Midbrain (tissue), 1 donor: ENCODE results near the gene ASB6.
"Not testable (repeated sequence)": the region's sequence is repeated elsewhere in the genome, so short reads cannot be mapped to it uniquely, and the experiment has no call there.

ENCODE experiments used
- DNase-seq: peaks from one replicate; lab custom pipeline; 2025; lab: John Stamatoyannopoulos, UW

Gene ASB6

DNA sequence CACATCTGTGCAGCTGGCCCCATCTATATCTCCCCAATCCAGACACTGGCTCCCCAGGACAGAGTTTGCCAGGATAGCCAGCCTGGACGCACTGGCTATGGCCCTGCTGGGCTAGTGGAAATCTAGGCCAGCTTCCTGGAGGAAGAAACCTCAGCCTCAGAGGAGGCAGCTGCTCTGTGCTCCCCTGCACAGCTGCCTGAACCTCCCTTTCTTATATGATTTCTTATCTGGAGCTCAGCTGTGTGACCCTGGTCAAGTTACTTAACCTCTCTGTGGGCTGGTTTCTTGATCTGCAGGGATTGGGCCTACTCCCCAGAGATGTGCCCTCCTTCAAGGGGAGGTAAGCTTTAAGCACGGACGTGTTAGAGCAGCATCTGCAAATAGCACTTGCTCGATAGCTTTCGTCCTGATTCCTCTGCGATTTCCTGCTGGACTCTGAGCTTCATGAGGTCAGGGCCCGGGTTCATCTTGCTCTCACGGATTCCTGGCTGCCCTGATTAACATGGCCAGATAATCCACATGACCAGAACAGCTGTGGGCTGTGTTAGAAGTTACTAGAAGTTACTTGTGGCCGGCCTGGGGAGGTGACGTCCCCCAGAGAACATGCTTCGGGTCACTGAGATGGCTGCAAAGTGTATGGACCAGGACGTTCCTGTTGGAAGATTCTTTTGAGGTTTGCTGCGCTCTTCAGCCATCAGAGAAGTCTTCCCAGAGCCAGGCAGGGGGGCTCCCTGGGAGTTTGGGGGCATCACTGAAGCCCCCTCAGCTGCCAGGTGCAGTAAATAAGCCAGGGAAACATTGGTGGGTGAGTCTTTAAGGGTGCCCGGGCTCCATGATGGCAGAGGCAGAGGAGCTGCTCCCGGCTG lies 35.6 kb downstream of the ASB6 start:
- no peak for DNase-seq

DNA sequence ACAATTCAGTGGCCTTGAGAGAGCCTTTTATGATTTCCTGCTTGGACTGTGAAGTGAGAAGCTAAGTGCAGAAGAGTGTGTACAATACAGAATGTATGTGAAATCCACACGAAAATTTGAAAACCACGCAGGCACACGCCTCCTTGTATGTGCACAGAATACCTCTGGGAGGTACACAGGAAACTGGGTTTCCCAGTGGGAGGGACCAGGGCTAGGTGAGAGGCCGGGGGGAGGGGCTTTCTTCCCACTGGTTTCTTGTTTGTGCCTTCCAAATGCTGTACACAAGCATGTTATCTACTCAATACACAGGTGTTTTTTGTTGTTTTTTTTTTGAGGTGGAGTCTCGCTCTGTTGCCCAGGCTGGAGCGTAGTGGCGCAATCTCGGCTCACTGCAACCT lies 37.2 kb downstream of the ASB6 start:
- DNase-seq = no peak

DNA sequence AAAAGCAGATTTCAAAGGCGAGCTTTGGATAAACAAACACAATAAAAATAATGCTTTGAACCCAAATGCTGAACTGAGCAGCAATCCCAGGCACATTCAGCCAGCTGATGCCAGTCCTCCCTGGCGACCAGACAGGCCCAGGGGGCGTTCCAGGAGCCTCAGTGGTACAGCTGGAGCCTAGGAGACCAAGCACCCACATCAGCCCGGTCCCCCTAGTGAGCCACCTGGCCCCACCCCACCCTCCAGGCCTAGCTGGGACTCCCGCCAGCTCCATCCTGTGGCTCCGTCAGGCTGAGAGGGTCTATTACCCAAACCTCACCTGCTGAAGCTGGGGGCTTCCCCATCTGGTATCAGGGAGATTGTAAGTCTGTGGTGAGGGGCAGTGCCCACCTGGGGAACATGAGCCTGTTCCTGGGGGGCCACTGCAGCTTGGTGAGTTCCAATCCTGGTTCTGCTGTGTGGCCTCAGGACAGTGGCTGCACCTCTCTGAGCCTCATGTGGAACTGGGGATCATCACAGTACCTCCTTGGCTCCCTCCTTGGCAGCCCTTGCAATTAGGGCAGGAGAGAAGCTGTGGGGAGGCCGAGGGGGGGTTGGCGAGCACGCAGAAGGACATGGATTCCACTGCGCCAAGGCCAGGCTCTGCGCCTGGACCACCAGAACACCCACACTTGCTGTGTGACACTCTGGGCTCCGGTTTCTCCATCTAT lies 37.7 kb downstream of the ASB6 start:
- no peak for DNase-seq

DNA sequence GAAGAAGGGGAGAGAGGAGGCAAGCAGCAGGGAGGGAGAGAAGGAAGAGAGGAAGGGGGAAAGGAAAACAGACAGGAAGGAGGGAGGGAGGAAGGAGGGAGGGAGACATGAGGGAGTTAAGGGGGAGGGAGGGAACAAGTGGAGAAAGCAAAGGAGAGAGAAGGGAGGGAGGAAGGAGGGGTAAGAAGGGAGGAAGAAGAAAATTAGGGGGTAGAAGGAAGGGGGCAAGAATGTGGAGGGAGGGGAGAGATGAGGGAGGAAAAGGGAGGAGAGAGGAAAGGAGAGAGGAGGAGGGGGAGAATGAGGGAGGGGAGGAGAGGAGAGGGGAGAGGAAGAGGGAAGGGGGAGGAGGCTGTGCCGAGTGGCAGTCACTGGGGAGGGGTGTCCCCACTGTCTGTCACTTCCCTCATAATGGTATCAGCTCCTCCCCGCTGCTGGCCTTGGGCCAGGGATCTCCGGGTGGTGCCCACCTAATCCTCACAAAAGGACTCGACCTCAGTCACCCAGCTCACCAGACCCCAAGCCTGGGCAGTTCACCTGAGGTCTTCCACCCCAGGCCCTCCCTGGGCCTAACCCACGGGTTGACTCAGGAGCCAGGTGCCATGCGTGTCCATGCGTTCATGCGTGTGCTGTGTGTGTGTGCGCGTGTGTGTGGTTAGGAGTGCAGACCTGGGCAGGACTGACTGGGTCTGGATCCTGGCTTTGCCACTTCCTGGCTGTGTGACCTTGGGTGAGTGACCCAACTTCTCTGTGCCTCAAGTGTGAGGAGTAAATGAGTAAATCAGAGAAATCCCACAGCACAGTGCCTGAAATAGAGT lies 39.1 kb downstream of the ASB6 start:
- no peak for DNase-seq

DNA sequence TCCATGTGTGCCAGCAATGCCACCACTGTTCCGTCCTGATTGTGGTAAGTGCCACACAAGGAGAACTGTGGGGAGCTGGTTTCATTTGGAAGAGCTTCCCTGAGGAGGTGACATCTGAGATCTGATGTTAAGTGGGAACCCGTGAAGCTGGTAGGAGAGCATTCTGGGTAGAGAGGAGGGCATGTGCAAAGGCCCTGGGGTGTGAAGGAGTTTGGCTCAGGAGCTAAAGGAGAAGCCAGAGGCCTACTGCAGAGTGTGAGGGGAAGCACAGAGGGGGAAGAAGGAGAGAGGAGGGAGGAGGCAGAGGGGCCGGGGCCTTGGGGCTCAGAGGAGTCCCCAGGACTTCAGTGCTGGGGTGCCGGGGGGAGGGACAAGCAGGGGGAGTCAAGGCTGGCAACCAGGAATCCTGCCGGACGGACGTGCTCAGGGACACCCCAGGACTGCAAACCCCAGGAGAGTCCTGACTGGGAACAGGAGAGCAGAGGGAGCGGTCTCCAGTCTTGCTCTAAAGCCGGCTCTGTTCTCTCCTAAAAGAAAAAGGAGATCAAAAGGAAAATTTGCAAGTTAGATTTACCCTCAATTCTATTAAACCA lies 40.8 kb downstream of the ASB6 start:
- DNase-seq = no peak

DNA sequence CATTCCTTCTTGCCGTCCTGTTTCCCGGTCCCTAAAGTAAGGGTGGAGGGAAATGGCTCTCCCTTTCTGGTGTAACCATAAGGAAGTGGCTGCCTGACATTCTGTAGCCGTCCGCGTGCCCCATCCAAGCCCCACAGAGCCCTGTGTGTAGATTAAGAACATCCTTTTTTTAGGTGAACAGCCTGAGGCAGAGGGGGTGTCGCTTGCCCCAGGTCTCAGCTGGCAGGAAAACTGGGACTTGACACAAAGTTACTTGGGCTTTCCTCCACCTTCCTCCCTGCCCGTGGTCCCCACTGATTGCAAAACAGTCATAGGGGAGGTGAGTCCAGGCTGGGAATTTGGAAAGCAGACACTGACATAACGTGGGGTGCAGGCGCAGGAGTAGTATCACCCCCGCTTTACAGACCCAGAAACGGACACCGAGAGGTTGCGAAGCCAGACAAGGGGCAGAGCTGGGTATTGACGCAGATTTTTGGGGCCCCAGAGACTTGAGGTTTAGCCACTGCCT lies 43.8 kb downstream of the ASB6 start:
- no peak for DNase-seq

DNA sequence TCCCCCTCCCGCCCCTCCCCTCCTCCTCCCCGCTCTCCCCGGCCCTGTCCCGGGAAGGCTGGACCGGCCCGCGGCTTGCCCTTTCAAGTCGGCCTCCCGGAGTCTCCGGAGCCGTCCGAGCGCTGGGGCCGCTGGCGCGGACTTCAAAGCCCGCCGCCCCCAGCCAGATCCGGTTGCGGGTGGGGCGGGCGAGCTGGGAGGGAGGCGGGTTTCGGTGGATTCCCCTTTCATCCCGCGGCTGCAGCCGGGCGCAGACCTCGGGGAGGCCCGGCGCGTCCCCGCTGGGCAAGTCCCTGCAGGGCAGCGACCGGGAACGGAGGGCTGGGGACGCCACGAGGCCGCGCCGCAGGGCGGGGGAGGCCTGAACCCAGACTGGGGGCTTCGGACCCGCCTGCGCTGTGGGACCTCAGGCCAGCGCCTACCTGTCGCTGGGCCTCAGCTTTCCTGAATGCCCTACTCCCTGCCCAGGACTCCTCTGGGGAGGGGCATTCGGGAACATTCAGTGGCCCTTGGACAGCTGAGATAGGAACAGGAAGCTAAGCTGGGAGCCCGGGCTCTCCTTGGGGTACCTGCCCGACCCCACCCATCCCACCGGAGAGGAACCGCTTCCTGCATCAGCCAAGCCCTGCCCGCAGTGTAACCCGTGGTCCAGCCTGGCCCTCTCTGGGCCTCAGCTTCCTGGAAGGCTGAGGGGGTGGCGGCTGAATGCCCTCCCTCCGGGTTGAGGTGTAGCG lies 44.4 kb downstream of the ASB6 start:
- no peak for DNase-seq

DNA sequence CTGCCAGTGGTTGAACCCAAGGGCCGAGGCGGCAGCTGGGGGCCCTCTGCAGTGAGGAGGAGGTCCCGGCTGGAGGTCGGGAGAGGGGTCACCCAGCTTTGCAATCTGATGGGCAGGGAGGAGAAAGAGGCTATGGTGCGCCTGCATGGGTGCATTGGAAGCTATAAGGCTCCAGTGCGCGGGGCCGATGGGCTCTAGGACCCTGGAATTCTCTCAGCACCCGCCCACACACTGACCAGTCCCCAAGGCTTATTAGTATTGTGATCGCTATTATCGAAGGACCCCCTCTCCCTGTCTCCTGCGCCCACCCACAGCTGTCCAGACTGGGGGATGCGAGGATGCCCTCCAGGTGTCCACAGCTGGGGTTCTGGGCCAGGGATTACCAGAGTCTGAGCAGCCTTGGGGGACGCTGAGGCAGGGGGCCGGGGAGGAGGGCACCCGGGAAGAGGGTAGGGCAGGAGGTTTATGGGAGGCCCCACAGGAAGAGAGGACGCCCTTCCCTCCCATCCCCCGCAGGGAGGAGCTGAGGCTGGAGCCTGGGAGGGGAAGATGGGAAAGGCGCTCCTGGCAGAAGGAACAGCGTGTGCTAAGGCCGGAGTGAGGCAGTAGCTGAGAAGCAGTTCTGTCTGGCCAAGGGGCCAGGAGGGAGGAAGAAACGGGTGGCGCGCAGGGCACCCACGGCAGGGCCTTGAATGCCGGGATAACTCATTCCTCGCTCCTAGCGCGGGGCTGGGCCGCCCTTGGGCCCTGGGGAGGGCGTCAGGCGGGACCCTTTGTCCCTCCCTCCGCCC lies 45.2 kb downstream of the ASB6 start:
- DNase-seq = no peak

DNA sequence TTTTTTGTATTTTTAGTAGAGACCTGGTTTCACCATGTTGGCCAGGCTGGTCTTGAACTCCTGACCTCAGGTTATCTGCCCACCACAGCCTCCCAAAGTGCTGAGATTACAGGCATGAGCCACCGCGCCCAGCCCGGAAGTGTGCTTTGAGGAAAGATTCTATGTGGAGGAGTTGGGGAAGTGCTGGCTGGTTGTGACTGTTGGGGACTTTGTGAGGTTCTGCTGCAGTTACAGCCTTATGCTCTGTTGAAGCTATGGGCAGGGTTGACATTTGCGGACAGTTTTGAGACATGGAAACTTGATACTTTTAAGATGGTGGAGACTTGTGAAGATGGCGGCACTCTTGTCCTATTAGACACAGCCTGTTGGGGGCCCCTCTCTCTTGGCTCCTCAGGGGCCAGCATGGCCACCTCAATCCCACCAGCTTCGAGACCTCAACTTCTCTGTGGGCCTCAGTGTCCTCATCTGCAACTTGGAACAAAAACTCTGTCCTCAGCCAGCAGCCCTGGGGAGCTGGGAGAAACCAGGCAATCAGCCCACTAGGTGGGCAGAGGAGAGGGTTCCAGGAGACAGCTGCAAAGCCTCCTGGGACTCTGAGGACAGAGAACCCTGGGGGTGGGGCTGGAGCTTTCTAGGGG lies 45.9 kb downstream of the ASB6 start:
- no peak for DNase-seq

DNA sequence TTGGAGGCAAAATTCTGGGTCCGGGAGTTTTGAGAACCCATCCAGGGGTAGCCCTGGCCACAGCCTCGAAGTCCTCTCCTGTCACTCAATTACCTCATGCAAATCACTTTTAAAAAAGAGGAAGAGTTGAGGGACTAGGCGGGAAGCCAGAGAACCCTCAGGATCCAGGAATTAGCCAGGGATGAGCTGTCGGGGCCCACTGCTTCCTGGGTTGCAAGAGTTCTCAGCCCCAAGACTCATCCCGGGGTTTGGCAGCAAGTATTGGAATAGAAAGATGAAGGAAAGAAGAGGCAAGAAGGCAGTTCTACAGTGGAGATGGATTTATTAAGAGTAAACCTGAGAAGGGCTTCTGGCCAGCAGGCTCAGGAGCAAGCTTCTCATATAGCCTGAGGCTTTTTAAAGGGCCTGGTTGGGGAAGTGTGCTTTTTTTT lies 46.6 kb downstream of the ASB6 start:
- no peak for DNase-seq

DNA sequence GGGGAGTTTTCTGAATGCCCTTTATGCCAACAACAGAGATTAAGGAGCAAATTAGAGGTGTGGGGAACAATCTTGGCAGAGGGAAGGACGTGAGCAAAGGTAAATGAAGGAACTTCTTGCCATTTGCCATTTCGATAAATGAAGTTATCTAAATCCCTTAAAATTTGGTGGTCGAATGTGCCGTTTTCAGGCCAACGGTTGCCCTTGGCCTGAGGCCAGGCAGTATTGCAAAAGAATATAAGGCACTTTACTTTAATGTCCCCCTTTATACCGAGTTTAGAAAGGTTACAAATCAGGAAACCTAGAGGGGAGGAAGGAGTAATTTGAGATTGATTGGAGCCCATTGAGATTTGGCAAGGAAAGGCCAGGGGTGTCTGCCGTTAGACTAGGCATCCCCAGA lies 47.3 kb downstream of the ASB6 start:
- no peak for DNase-seq

DNA sequence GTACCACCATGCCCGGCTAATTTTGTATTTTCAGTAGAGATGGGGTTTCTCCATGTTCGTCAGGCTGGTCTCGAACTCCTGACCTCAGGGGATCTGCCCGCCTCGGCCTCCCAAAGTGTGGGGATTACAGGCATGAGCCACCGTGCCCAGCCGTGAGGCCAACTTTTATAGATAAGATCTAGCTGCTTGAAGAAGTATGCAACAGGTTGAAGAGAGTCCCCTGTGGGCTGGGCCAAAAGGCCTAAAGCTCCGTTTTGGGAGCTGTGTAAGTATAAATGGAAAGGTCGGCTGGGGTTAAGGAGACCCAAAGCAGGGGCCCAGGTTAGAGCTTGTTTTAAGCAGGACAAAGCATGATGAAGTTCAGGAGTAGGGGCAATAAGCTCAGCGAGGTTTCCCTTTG lies 49.2 kb downstream of the ASB6 start:
- not testable (repeated sequence) for DNase-seq

DNA sequence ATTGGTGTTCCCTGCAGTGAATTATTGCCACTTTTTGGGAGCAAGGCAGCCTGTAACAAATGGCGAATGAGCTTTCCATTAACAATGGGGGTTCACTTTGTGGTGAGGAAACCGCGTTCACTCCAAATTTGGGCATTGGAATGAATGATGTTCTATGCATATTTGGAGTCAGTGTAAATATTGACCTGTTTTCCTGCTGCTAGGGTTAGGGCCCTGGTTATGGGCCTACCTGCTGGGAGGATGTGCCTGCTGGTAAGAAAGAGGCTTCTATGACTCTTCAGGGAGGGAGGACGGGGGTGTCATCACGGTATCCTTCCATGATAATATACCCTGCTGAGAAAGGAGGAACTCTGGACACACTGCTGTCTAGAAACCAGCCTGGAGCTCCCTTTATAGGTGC lies 50.0 kb downstream of the ASB6 start:
- DNase-seq = no peak

DNA sequence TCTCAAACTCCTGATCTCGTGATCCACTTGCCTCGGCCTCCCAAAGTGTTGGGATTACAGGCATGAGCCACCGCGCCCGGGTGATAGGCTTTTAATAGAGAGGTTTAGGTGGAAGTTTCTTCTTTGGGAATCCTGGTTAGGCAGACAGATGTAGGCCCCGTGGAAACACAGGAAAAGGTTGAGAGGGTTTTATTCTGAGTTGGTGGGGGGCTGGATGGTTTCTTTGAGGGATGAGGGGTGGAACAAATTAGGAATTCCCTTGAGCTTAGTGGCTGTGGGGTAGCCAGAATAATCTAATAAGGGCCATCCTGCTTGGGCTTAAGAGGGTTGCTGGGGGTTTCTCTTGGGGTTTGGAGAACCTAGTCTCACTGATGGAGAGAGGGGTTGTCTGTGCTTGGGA lies 51.5 kb downstream of the ASB6 start:
- no peak for DNase-seq

DNA sequence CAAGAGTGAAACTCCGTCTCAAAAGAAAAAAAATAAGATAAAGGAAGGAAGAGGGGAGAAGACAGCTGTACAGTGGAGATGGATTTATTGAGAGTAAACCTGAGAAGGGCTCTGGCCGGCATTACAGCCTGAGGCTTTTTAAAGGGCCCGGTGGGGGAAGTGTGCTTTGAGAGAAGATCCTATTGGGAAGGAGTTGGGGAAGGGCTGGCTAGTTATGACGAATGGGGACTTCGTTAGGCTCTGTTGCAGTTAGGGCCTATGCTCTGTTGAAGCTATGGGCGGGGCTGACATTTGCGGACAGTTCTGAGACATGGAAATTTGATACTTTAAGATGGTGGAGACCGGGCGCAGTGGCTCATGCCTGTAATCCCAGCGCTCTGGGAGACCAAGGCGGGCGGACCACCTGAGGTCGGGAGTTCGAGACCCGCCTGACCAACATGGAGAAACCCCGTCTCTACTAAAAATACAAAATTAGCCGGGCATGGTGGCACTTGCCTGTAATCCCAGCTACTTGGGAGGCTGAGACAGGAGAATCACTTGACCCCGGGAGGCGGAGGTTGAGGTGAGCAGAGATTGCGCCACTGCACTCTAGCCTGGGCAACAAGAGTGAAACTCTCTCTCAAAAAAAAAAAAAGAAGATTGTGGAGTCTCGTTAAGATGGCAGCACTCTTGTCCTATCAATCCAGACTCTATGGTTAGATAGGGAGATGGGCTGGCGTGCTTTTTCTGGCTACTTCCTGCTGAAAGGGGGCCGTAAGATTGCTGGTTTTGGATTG lies 54.3 kb downstream of the ASB6 start:
- DNase-seq = no peak

DNA sequence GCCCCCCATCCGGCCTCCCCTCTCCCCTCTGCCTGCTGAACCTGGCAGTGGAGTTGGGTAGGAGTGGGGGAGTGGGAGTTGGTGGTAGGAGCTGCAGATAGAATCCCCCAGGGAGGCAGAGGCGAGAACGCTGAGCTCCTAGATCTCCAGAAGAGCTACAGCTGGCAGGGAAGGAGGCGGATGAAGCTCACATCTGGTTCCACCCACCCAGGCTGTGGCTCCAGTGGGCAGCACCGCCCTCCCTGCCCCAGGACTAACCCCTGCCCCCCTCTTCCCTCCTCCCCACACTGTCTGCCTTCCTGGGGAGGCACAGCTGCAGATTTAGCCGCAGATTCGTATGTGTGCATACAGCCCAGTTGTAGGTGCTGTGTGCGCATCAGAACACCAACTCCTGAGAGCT lies 55.3 kb downstream of the ASB6 start:
- DNase-seq = no peak

DNA sequence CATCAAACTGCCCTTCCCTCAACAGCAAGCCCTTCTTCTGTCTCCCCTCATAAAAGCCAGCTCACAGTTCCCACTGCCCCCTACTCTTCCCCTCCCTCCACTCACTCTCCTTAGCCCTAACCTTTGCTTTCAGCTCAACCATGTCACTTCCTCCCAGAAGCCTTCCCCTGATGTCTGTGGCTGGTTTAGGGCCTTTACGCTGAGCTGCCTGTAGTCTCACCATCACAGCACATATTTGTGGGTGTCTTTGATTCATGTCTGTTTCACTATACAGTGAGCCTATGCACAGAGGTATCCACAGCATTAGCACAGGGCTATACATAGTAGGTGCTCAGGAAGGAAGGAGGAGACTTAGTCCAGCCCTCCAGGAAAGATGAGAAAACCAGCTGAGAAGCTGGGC lies 55.7 kb downstream of the ASB6 start:
- DNase-seq = no peak

DNA sequence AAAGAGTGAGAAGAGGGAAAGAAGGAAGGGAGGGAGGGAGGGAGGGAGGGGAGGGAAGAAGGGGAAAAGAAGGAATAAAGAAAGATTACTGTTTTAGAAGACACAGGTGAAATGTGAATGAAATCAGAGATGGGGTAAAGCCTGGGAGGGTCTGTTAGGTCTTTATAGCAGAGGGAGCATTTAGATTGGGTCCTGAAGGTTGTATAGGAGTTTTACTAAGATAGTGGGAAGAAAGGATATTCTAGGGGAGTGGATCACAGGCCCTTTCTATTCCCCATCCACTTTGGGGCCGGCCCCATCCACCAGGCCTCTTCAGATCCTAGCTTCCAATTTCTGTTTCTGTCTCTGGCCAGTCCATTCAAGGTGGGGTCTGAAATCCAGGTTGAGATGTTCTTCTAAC lies 56.6 kb downstream of the ASB6 start:
- DNase-seq = no peak
